Heart left ventricle (tissue), 13 donors: ENCODE measurements around the gene WNT3A.

ENCODE experiments used
- POLR2A ChIP-seq, 2 donors: fragments of 450-650 bp; IDR thresholded peaks; one replicate each; pipeline ENCODE4 v1.6.1; 2017; ENCODE audit warnings: antibody characterized with exemption in 2 of 2, mild to moderate bottlenecking in 2 of 2, moderate library complexity in 2 of 2
- TF ChIP-seq, protein P1 (sequence below), 12 donors: fragments of 200-600 bp; sonication (generic) in 4 of 12; IDR thresholded peaks; one replicate each; pipeline versions ENCODE4 v1.5.0 to v1.8.0; 2018 to 2022; ENCODE audit warnings: antibody characterized with exemption in 12 of 12, mild to moderate bottlenecking in 5 of 12
- donor health status: ischemic (EF 13 %, LVEDD 7.1; RV severe dilation, severe dysfunction).
- donor health status: DM: no; HTN: yes; CAD: no.
- donor health status: DM: no; HTN: no; CAD: no.
- donor health status: ischemic (EF 25% LVEDD 6.9; RV normal size, moderate dysfunction).
- donor health status: ischemic (EF 25% LVEDD 5.7; RV mildly dilated, moderate dysfunction).
- donor health status: ischemic (EF 35%, LVEDD 5.7; RV mildly dilated, moderate dysfunction).
- donor health status: nonischemic (EF 11% LVEDD 7.7; RV severe dilation, severe dysfunction).
- donor health status: DM: yes; HTN: yes; CAD: no.
- donor health status: PGD.
- donor health status: ischemic (EF 29% LVEDD 5.4; RV normal size, mild dysfunction).
- donor health status: nonischemic (EF 23%, LVEDD 6.1; RV moderate dilation, normal function).

DNA sequence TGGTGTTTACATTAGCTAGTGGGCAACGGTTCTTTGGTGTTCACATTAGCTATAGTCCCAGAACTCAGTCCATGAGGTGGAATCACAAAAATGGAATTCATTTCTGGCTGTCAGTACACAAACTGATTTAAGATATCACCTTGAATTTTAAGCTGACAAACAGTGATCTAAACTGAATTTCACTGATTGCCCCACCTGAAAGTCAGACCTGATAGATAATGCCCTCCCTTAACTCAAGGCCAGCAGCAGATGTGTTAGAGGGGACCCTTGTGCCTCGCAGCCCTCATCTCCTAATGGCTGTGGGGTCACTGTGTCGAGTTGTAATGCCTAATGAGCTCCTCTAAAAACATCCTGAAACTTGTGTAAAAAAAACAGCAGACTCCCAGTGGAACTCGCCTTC lies 84.3 kb downstream of the WNT3A start:
- TF ChIP-seq, protein P1, sequence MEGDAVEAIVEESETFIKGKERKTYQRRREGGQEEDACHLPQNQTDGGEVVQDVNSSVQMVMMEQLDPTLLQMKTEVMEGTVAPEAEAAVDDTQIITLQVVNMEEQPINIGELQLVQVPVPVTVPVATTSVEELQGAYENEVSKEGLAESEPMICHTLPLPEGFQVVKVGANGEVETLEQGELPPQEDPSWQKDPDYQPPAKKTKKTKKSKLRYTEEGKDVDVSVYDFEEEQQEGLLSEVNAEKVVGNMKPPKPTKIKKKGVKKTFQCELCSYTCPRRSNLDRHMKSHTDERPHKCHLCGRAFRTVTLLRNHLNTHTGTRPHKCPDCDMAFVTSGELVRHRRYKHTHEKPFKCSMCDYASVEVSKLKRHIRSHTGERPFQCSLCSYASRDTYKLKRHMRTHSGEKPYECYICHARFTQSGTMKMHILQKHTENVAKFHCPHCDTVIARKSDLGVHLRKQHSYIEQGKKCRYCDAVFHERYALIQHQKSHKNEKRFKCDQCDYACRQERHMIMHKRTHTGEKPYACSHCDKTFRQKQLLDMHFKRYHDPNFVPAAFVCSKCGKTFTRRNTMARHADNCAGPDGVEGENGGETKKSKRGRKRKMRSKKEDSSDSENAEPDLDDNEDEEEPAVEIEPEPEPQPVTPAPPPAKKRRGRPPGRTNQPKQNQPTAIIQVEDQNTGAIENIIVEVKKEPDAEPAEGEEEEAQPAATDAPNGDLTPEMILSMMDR (IDR thresholded peaks at IDR 0.05), result no peak
- no peak for TF ChIP-seq POLR2A (IDR thresholded peaks at IDR 0.05)
